H1 (cell line): ENCODE results near the gene CNNM2. TPM values are rescaled to one million over a fixed set of nuclear protein-coding genes. Genes with fewer than 3 reads are reported as not detected.

Experiments
- CTCF ChIA-PET: fragments of 300-600 bp; sonication (Branson Sonifier 250); formaldehyde crosslinking; loops from one replicate; lab custom pipeline; 2021; ENCODE audit not compliant: partially characterized antibody; lab: Charles Lee
- POLR2A ChIA-PET: fragments of 300-600 bp; sonication (Branson Sonifier 250); formaldehyde crosslinking; loops from one replicate; lab custom pipeline; 2021; ENCODE audit warnings: inconsistent platforms; ENCODE audit not compliant: partially characterized antibody; lab: Charles Lee
- DNase-seq, 2 experiments: peaks; one replicate each; pipeline versions ENCODE4 v3.0.0 to v3.0.0-alpha.2; 2010 to 2022; ENCODE audit warnings: low spot score in 2 of 2, low read depth in 1 of 2, mixed read lengths in 1 of 2
- FAIRE-seq: peaks from 2 replicates; lab custom pipeline; 2011; peaks lifted over from hg19 to GRCh38; lab: Jason Lieb, UNC
- H2AFZ ChIP-seq: 2 replicates; pipeline ENCODE4 v1.8.1; 2012; ENCODE audit warnings: low read length, inconsistent platforms
- H2AK5ac ChIP-seq: 2 replicates; pipeline ENCODE4 v1.6.1; 2013; ENCODE audit warnings: low read depth, low read length
- H2BK120ac ChIP-seq: replicated peaks from 2 replicates; pipeline ENCODE3; 2013; ENCODE audit warnings: low read depth, low read length, inconsistent platforms
- H2BK12ac ChIP-seq: 2 replicates; pipeline ENCODE4 v1.6.1; 2013; ENCODE audit warnings: low read depth, low read length
- H2BK15ac ChIP-seq: 2 replicates; pipeline ENCODE4 v1.6.1; 2013; ENCODE audit warnings: low read length
- H2BK20ac ChIP-seq: 2 replicates; pipeline ENCODE4 v1.6.1; 2013; ENCODE audit warnings: low read length
- H2BK5ac ChIP-seq: 2 replicates; pipeline ENCODE4 v1.6.1; 2013; ENCODE audit warnings: low read depth, low read length
- H3K14ac ChIP-seq: 2 replicates; pipeline ENCODE4 v1.6.1; 2013; ENCODE audit warnings: inconsistent platforms; ENCODE audit not compliant: insufficient read length
- H3K18ac ChIP-seq: 2 replicates; pipeline ENCODE4 v1.6.1; 2013; ENCODE audit warnings: low read length; ENCODE audit errors: extremely low read depth
- H3K23ac ChIP-seq: 2 replicates; pipeline ENCODE4 v1.6.1; 2013; ENCODE audit warnings: inconsistent platforms; ENCODE audit not compliant: insufficient read length
- H3K23me2 ChIP-seq: 2 replicates; pipeline ENCODE4 v1.6.1; 2013; ENCODE audit warnings: low read depth, low read length
- H3K27ac ChIP-seq: 2 replicates; pipeline ENCODE4 v1.6.1; 2011; ENCODE audit warnings: low read depth, low read length, inconsistent platforms
- H3K27me3 ChIP-seq, 4 experiments: replicated peaks in 1 of 4; 1 replicate in 1 of 4; 2 replicates in 3 of 4; pipeline versions ENCODE4 v1.6.1 to v1.8.1; 2011 to 2013; ENCODE audit warnings: low read length in 3 of 4, mild to moderate bottlenecking in 3 of 4, inconsistent platforms in 2 of 4, mixed read lengths in 2 of 4, moderate library complexity in 1 of 4; ENCODE audit not compliant: control insufficient read depth in 3 of 4, insufficient read depth in 3 of 4; ENCODE audit errors: extremely low read depth in 1 of 4
- H3K36me3 ChIP-seq, 4 experiments: 2 replicates each; pipeline versions ENCODE4 v1.6.1 to v1.8.1; 2011 to 2013; ENCODE audit warnings: mild to moderate bottlenecking in 4 of 4, low read length in 3 of 4, moderate library complexity in 2 of 4, control low read depth in 1 of 4, inconsistent platforms in 1 of 4; ENCODE audit not compliant: insufficient read depth in 4 of 4, control insufficient read depth in 2 of 4
- H3K4ac ChIP-seq: replicated peaks from 2 replicates; pipeline ENCODE3; 2013; ENCODE audit warnings: low read length, low read depth, mixed read lengths, inconsistent platforms; ENCODE audit not compliant: insufficient read length
- H3K4me1 ChIP-seq, 4 experiments: replicated peaks in 1 of 4; 1 replicate in 1 of 4; 2 replicates in 3 of 4; pipeline versions ENCODE4 v1.6.1 to v1.8.1; 2011 to 2013; ENCODE audit warnings: low read length in 3 of 4, inconsistent platforms in 2 of 4, mixed read lengths in 1 of 4; ENCODE audit not compliant: insufficient read depth in 4 of 4, control insufficient read depth in 3 of 4
- H3K4me2 ChIP-seq, 2 experiments: 2 replicates each; pipeline versions ENCODE4 v1.6.1 to v1.8.1; 2011 to 2013; ENCODE audit warnings: low read depth in 2 of 2, low read length in 2 of 2, control low read depth in 1 of 2, inconsistent platforms in 1 of 2, mild to moderate bottlenecking in 1 of 2; ENCODE audit not compliant: insufficient read depth in 1 of 2
- H3K4me3 ChIP-seq, 4 experiments: fragments of 200-600, 300-600 bp in 1 of 4; sonication (generic), shearing (Covaris generic), sonication (Bioruptor Twin) in 1 of 4; 2 replicates each; pipeline versions ENCODE4 v1.5.1 to v1.8.1; 2011 to 2016; ENCODE audit warnings: low read length in 4 of 4, low read depth in 3 of 4, control low read depth in 2 of 4, inconsistent platforms in 2 of 4, mild to moderate bottlenecking in 2 of 4, mixed read lengths in 1 of 4, moderate library complexity in 1 of 4; ENCODE audit not compliant: insufficient read depth in 2 of 4; ENCODE audit errors: extremely low read depth in 1 of 4
- H3K56ac ChIP-seq: replicated peaks from 2 replicates; pipeline ENCODE3; 2013; ENCODE audit warnings: low read depth, mild to moderate bottlenecking, mixed read lengths, low read length, inconsistent platforms; ENCODE audit not compliant: insufficient read length
- H3K79me1 ChIP-seq: 2 replicates; pipeline ENCODE4 v1.6.1; 2013; ENCODE audit warnings: low read depth, low read length, control low read depth
- H3K79me2 ChIP-seq, 2 experiments: 2 replicates each; pipeline versions ENCODE4 v1.6.1 to v1.8.1; 2012 to 2013; ENCODE audit warnings: low read length in 2 of 2, mild to moderate bottlenecking in 2 of 2, inconsistent platforms in 1 of 2; ENCODE audit not compliant: insufficient read depth in 2 of 2, control insufficient read depth in 1 of 2
- H3K9ac ChIP-seq, 4 experiments: replicated peaks in 1 of 4; 1 replicate in 1 of 4; 2 replicates in 3 of 4; pipeline versions ENCODE4 v1.6.1 to v1.8.1; 2011 to 2013; ENCODE audit warnings: low read depth in 3 of 4, low read length in 3 of 4, control low read depth in 2 of 4, mild to moderate bottlenecking in 2 of 4, moderate library complexity in 2 of 4, inconsistent platforms in 1 of 4; ENCODE audit errors: extremely low read depth in 1 of 4
- H3K9me3 ChIP-seq, 2 experiments: 2 replicates each; pipeline versions ENCODE4 v1.6.1 to v1.8.1; 2012 to 2013; ENCODE audit warnings: mild to moderate bottlenecking in 2 of 2, moderate library complexity in 2 of 2, control low read depth in 1 of 2, inconsistent platforms in 1 of 2, low read depth in 1 of 2, low read length in 1 of 2, mixed read lengths in 1 of 2; ENCODE audit not compliant: insufficient read depth in 2 of 2
- H4K20me1 ChIP-seq, 2 experiments: replicated peaks in 1 of 2; 2 replicates each; pipeline versions ENCODE3 to v1.8.1; 2011 to 2013; ENCODE audit warnings: inconsistent platforms in 2 of 2, low read length in 2 of 2, mild to moderate bottlenecking in 1 of 2; ENCODE audit not compliant: insufficient read depth in 2 of 2, control insufficient read depth in 1 of 2
- H4K5ac ChIP-seq: 2 replicates; pipeline ENCODE4 v1.6.1; 2013; ENCODE audit warnings: low read length, low read depth, mixed read lengths, inconsistent platforms; ENCODE audit not compliant: insufficient read length
- H4K8ac ChIP-seq: 2 replicates; pipeline ENCODE4 v1.8.0; 2013; ENCODE audit warnings: mild to moderate bottlenecking, moderate library complexity, low read length, inconsistent platforms; ENCODE audit not compliant: insufficient read depth; ENCODE audit errors: extremely low read depth
- H4K91ac ChIP-seq: replicated peaks from 2 replicates; pipeline ENCODE3; 2013; ENCODE audit warnings: low read length, mixed read lengths, inconsistent platforms; ENCODE audit not compliant: insufficient read length
- ATF2 ChIP-seq: IDR thresholded peaks from 2 replicates; pipeline ENCODE4 v1.6.1; 2012; ENCODE audit warnings: low read length, inconsistent platforms
- EP300 ChIP-seq, 2 experiments: IDR thresholded peaks; 1 replicate in 1 of 2; 2 replicates in 1 of 2; pipeline ENCODE4 v1.6.1; 2011 to 2012; ENCODE audit warnings: low read depth in 2 of 2, low read length in 2 of 2, mild to moderate bottlenecking in 2 of 2, borderline replicate concordance in 1 of 2, inconsistent platforms in 1 of 2, moderate library complexity in 1 of 2
- HDAC6 ChIP-seq: IDR thresholded peaks from one replicate; pipeline ENCODE4 v1.7.1; 2012; ENCODE audit warnings: low read depth, mild to moderate bottlenecking, inconsistent platforms, low read length, moderate library complexity
- PHF8 ChIP-seq: fragments of 200-600 bp; sonication (generic); conservative IDR thresholded peaks from 2 replicates; pipeline ENCODE4 v1.7.1; 2012; ENCODE audit warnings: low read depth, mild to moderate bottlenecking, inconsistent platforms, low read length, moderate library complexity
- POLR2AphosphoS5 ChIP-seq: IDR thresholded peaks from 2 replicates; pipeline ENCODE4 v1.6.1; 2011; ENCODE audit warnings: low read depth, low read length
- SIN3A ChIP-seq, 2 experiments: IDR thresholded peaks in 1 of 2; conservative IDR thresholded peaks in 1 of 2; 2 replicates each; pipeline ENCODE4 v1.6.1; 2011 to 2012; ENCODE audit warnings: low read length in 2 of 2, improper control_type of control experiment in 1 of 2, low read depth in 1 of 2, mild to moderate bottlenecking in 1 of 2
- SIX5 ChIP-seq: IDR thresholded peaks from 2 replicates; pipeline ENCODE4 v1.6.1; 2011; ENCODE audit warnings: mild to moderate bottlenecking, low read depth, low read length
- SP1 ChIP-seq: IDR thresholded peaks from 2 replicates; pipeline ENCODE4 v1.6.1; 2011; ENCODE audit warnings: low read depth, low read length
- YY1 ChIP-seq: IDR thresholded peaks from 2 replicates; pipeline ENCODE4 v1.6.1; 2011; ENCODE audit warnings: low read depth, mild to moderate bottlenecking, low read length
- WGBS, 2 experiments: shearing (Covaris generic) in 1 of 2; methylation state at CpG; one replicate each; pipeline versions ENCODE4 v1.1.6 to v1.1.7; 2013 to 2015; ENCODE audit warnings: low lambda C conversion rate in 2 of 2, mixed read lengths in 2 of 2, inconsistent platforms in 1 of 2, low coverage in 1 of 2, missing lambda C conversion rate in 1 of 2; ENCODE audit not compliant: insufficient replicate concordance in 2 of 2, insufficient coverage in 1 of 2, insufficient read length in 1 of 2; ENCODE audit errors: extremely low coverage in 1 of 2, missing lambda C conversion rate in 1 of 2; 5-methylcytosine and 5-hydroxymethylcytosine counted together
- polyA plus RNA-seq, 7 experiments: library from polyadenylated mRNA; depleted of rRNA in 3 of 7; stranded (reverse) in 5 of 7; unstranded in 2 of 7; fragments of >200 nt in 5 of 7; fragments of 200-250 nt in 2 of 7; gene quantifications; 1 replicate in 5 of 7; 2 replicates in 1 of 7; 4 replicates in 1 of 7; pipeline versions ENCODE4 v1.2.1 to v1.2.3, GENCODE V29; 2011 to 2013; ENCODE audit warnings: missing spikeins in 2 of 7, mixed read lengths in 2 of 7
- total RNA-seq: library from RNA; stranded (reverse); fragmentation: NEBNext Ultra II Directional; extraction: Animal tissue kit (Norgen Biotek cat#: 25700); gene quantifications from 2 replicates; pipeline ENCODE4 v1.2.1, GENCODE V29; 2021

Gene CNNM2
- total and polyA plus RNA-seq, 2 of the 8 experiments (the other 6 are each of a cell fraction or from before 2014, with no cell fraction given), result 7.3 to 23.6 TPM

GRCh38 chr10:102906507-102906906, 11.6 kb upstream of the CNNM2 start:
- H3K23ac ChIP-seq, result no peak overlapping the region
- no peak overlapping the region for H4K91ac ChIP-seq
- H4K20me1 ChIP-seq, result no peaks in the 10 kb centered on the region
- H3K4ac ChIP-seq, result no peak overlapping the region
- H2BK120ac ChIP-seq, result no peak overlapping the region
- no peak overlapping the region for H2BK15ac ChIP-seq
- H3K79me2 ChIP-seq, result no peaks in the 10 kb centered on the region
- CTCF ChIA-PET, result interaction anchor here (8.0 kb wide), 1 partner anchor 72 kb away, joined by 118 read pairs; the partner anchor contains the start of gene CYP17A1
- H4K5ac ChIP-seq, result no peak overlapping the region
- 90% methylated on average over 4 of the region's 4 CpGs; no CpG with 5 or more reads in 1 of the 2 experiments for WGBS, 2 experiments
- no peaks in the 10 kb centered on the region for H3K23me2 ChIP-seq
- no peak overlapping the region for H4K8ac ChIP-seq
- H3K27ac ChIP-seq, result no peak overlapping the region
- H2BK20ac ChIP-seq, result no peak overlapping the region
- H2AFZ ChIP-seq, result no peak overlapping the region
- H3K18ac ChIP-seq, result no peak overlapping the region
- H3K79me1 ChIP-seq, result no peaks in the 10 kb centered on the region
- H3K56ac ChIP-seq, result no peak overlapping the region
- H3K14ac ChIP-seq, result no peak overlapping the region
- DNase-seq (no peak), FAIRE-seq (no peak)
- H3K4me1 ChIP-seq, result no peaks in the 10 kb centered on the region
- no peaks in the 10 kb centered on the region for H3K36me3 ChIP-seq
- H2AK5ac ChIP-seq, result no peak overlapping the region
- no peak overlapping the region for H3K9ac ChIP-seq
- no peak overlapping the region for H2BK5ac ChIP-seq
- no peaks in the 10 kb centered on the region for H3K9me3 ChIP-seq
- H3K27me3 ChIP-seq, result no peaks in the 10 kb centered on the region
- H3K4me2 ChIP-seq, result no peak overlapping the region
- no peak overlapping the region for H2BK12ac ChIP-seq
- H3K4me3 ChIP-seq, result no peak overlapping the region
- TF ChIP-seq ATF2, result no peak
- TF ChIP-seq YY1, result no peak
- no peak for TF ChIP-seq EP300 (IDR thresholded peaks at IDR 0.05; ENCODE audit: borderline replicate concordance in 1 of 2, low read depth in 2 of 2, low read length in 2 of 2)
- no peak for TF ChIP-seq SIN3A (conservative IDR thresholded peaks at IDR 0.05 in 1 of 2, IDR thresholded peaks at IDR 0.05 in 1 of 2; ENCODE audit: low read depth in 1 of 2, low read length in 2 of 2)
- no peak for TF ChIP-seq SIX5
- no peak for TF ChIP-seq SP1
- TF ChIP-seq POLR2AphosphoS5, result no peak
- no peak for TF ChIP-seq PHF8
- TF ChIP-seq HDAC6, result no peak
- TF ChIP-seq, all 59 proteins: peak for 0
- POLR2A ChIA-PET, result no interaction called here
